MM.1S (cell line): Measurements from ENCODE around the gene YTHDF1.

Experiments used
- DNase-seq: peaks from one replicate; pipeline ENCODE4 v3.0.0-alpha.2; 2015
- H2AFZ ChIP-seq: fragments of 300-600 bp; sonication (generic); 2 replicates; pipeline ENCODE4 v1.6.0; 2016; ENCODE audit warnings: antibody characterized with exemption, low read length
- H3F3A ChIP-seq: fragments of 300-600 bp; sonication (generic); 2 replicates; pipeline ENCODE4 v1.6.1; 2016; ENCODE audit warnings: mild to moderate bottlenecking, antibody characterized with exemption, low read length, moderate library complexity, mixed read lengths; ENCODE audit not compliant: insufficient read depth
- H3K27ac ChIP-seq: fragments of 300-600 bp; sonication (generic); 2 replicates; pipeline ENCODE4 v1.5.1; 2016; ENCODE audit warnings: mild to moderate bottlenecking, low read length
- H3K27me3 ChIP-seq: fragments of 300-600 bp; sonication (generic); replicated peaks from 2 replicates; pipeline ENCODE4 v1.6.0; 2016; ENCODE audit warnings: low read length; ENCODE audit not compliant: insufficient read depth
- H3K36me3 ChIP-seq: fragments of 300-600 bp; sonication (generic); replicated peaks from 2 replicates; pipeline ENCODE4 v1.6.1; 2016; ENCODE audit warnings: mild to moderate bottlenecking, low read length, mixed read lengths; ENCODE audit not compliant: insufficient read depth
- H3K4me1 ChIP-seq: fragments of 300-600 bp; sonication (generic); 2 replicates; pipeline ENCODE4 v1.6.1; 2016; ENCODE audit warnings: low read length, mixed read lengths
- H3K4me2 ChIP-seq: fragments of 300-600 bp; sonication (generic); 2 replicates; pipeline ENCODE4 v1.6.0; 2016; ENCODE audit warnings: low read depth, low read length
- H3K4me3 ChIP-seq: fragments of 300-600 bp; sonication (generic); 2 replicates; pipeline ENCODE4 v1.5.1; 2016; ENCODE audit warnings: low read length, mixed read lengths
- H3K79me2 ChIP-seq: fragments of 300-600 bp; sonication (generic); 2 replicates; pipeline ENCODE4 v1.6.1; 2016; ENCODE audit warnings: mixed run types, low read length, mixed read lengths
- H3K9ac ChIP-seq: fragments of 300-600 bp; sonication (generic); 2 replicates; pipeline ENCODE4 v1.6.1; 2016; ENCODE audit warnings: low read length, mixed read lengths
- H3K9me2 ChIP-seq: fragments of 300-600 bp; sonication (generic); replicated peaks from 2 replicates; pipeline ENCODE4 v1.6.1; 2016; ENCODE audit warnings: mild to moderate bottlenecking, low read length, mixed read lengths; ENCODE audit not compliant: insufficient read depth
- H3K9me3 ChIP-seq: fragments of 300-600 bp; sonication (generic); replicated peaks from 2 replicates; pipeline ENCODE4 v1.6.1; 2016; ENCODE audit warnings: mild to moderate bottlenecking, low read length, mixed read lengths; ENCODE audit not compliant: insufficient read depth
- H4K20me1 ChIP-seq: fragments of 300-600 bp; sonication (generic); 2 replicates; pipeline ENCODE4 v1.6.1; 2016; ENCODE audit warnings: mild to moderate bottlenecking, low read length, moderate library complexity, mixed read lengths; ENCODE audit not compliant: insufficient read depth
- CTCF ChIP-seq: fragments of 300-600 bp; sonication (generic); IDR thresholded peaks from 2 replicates; pipeline ENCODE4 v1.5.1; 2016; ENCODE audit warnings: antibody characterized with exemption, low read length, mixed read lengths
- EZH2 ChIP-seq: fragments of 300-600 bp; sonication (generic); optimal IDR thresholded peaks from 2 replicates; pipeline ENCODE3; 2017; ENCODE audit warnings: low read depth, mild to moderate bottlenecking, antibody characterized with exemption, low read length, mixed read lengths
- EZH2phosphoT487 ChIP-seq: fragments of 300-600 bp; sonication (generic); IDR thresholded peaks from 2 replicates; pipeline ENCODE4 v1.6.1; 2018; ENCODE audit warnings: antibody characterized with exemption, low read length

YTHDF1 gene

GRCh38 chr20:63254606-63255384 lies 38.9 kb upstream of the YTHDF1 start:
- TF ChIP-seq CTCF: no peak
- TF ChIP-seq EZH2: no peak
- no peak for TF ChIP-seq EZH2phosphoT487
- Histone ChIP-seq H3K79me2 (no peaks in the 10 kb centered on the region), H3K27me3 (peaks cover 81% of the 10 kb centered on the region), H3K36me3 (no peaks in the 10 kb centered on the region), H3K4me3 (no peak overlapping the region), H3K9me2 (no peaks in the 10 kb centered on the region), H3K27ac (no peak overlapping the region), H4K20me1 (no peaks in the 10 kb centered on the region), H3K4me2 (no peak overlapping the region), H3K4me1 (no peaks in the 10 kb centered on the region), H3K9ac (no peak overlapping the region), H3K9me3 (no peaks in the 10 kb centered on the region), H3F3A (no peaks in the 10 kb centered on the region), H2AFZ (no peak overlapping the region)
- no peak for DNase-seq

DNA sequence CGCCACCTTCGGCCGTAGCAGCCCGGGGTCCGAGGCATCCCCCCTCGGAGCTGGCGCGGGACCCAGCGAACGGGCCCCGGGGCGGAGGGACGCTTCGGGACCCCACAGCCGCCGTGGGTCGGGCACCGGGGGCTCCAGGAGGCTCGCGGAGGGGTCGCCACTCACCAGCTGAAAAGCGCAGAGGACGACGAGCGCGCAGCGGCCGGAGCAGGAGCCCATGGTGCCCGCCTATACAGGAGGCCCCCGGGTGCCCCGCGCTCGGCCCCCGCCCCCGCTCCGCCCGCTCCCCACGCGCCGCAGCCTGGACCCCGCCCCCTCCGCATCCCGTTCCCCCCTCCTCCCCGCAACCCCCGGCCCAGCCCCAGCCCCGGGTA lies 38.3 kb upstream of the YTHDF1 start, which contains the start of gene NKAIN4:
Gene NKAIN4, minus strand, starts transcription at position 232 of the 374 bp plus-strand sequence. Its CDS starts 13 bp downstream, at position 219.
- Histone ChIP-seq H3K4me3 (no peak within 1 kb of the TSS), H4K20me1 (no peaks in the 10 kb centered on the region), H3F3A (no peaks in the 10 kb centered on the region), H3K4me1 (no peaks in the 10 kb centered on the region), H3K4me2 (no peak within 1 kb of the TSS), H3K9ac (no peak within 1 kb of the TSS), H3K27me3 (peaks cover 81% of the 10 kb centered on the region), H3K79me2 (no peaks in the 10 kb centered on the region), H3K9me2 (no peaks in the 10 kb centered on the region), H3K27ac (no peak within 1 kb of the TSS), H3K9me3 (no peaks in the 10 kb centered on the region), H2AFZ (no peak within 1 kb of the TSS), H3K36me3 (no peaks in the 10 kb centered on the region)
- DNase-seq: no peak
- TF ChIP-seq CTCF: no peak

GRCh38 chr20:63253438-63254231 lies 37.7 kb upstream of the YTHDF1 start:
- Histone ChIP-seq H3K27me3 (peaks cover 81% of the 10 kb centered on the region), H4K20me1 (no peaks in the 10 kb centered on the region), H3K4me2 (no peak overlapping the region), H3K79me2 (no peaks in the 10 kb centered on the region), H3F3A (no peaks in the 10 kb centered on the region), H3K4me3 (no peak overlapping the region), H2AFZ (no peak overlapping the region), H3K36me3 (no peaks in the 10 kb centered on the region), H3K9me2 (no peaks in the 10 kb centered on the region), H3K4me1 (no peaks in the 10 kb centered on the region), H3K27ac (no peak overlapping the region), H3K9me3 (no peaks in the 10 kb centered on the region), H3K9ac (no peak overlapping the region)
- DNase-seq: no peak
- no peak for TF ChIP-seq CTCF
- no peak for TF ChIP-seq EZH2
- TF ChIP-seq EZH2phosphoT487: no peak
